Stimulated activated CD8-positive, alpha-beta memory T cell treated with anti-CD3 and anti-CD28 coated beads, Interleukin-15, amount 100 ng/mL, for 24 hours (primary cell): ENCODE results near the gene TARS2.

Experiments
- DNase-seq: peaks from one replicate; pipeline ENCODE4 v3.0.0-alpha.2; 2020; ENCODE audit warnings: low read depth

Gene TARS2

DNA sequence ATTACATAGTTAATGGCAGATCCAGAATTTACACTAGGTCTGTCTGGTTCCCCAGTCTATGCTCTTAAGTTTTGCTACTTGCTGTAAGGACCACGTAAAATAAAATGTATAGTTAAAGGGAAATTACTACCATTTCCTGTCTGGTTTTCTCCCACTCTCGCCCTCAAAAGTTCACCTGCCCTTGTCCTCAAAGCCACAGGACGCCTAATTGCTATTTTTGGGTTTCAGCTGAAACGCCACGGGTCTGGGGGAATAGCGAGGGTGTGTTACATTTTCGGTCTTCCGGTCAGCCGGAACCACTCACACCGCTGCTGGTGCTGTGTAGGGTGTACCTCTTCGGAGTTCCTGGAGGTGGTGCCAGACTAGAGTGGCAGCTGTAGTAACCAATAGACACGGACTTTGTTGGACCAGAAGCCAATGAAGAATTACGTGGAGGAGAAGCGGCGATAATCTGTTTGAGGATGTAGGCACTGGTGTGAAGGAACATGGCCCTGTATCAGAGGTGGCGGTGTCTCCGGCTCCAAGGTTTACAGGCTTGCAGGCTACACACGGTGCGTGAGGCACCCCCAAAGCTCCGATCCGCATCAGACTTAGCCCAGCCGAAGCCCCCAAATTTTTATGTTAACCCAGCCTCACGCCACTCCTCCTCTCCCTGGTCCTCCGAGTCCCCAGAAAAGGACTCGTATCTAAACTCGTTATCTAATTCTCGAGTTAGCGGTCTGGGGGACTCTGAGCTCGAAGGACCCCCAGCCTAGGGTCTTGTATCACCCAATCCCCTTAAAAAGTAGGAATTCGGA is at the start of gene TARS2:
Gene TARS2 (plus strand): TSS at position 454 of the 797 bp plus-strand sequence. CDS start 32 bp downstream, at position 486.
- DNase-seq = peak; percentile 56

DNA sequence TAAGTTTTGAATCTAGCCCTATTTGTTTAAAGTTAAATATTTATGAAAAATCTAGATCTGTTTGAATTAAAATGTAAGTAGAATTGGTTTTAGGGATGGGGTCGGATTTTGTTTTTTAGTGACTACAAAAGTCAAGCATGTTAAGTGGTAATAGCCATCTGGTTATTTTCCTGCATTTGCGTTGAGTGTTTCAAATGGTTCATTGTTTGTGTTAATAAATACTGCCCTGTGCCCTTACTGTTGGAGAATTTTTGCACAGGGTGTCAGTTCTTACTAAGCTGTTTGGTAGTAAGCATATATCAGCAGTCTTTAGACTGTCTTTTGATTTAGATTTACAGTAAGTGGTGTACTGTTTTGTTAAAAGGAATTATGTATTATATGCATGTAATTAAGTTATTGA is 46.1 kb upstream of the TARS2 start:
- DNase-seq = no peak

- DNase-seq = no peak
Observed at GRCh38 chr1:150444232-150444631, 43.0 kb upstream of the TARS2 start.

GRCh38 chr1:150456146-150456647 is 31.0 kb upstream of the TARS2 start:
- DNase-seq = no peak

GRCh38 chr1:150464422-150464826 is 22.8 kb upstream of the TARS2 start:
- DNase-seq = peak; percentile 21

DNA sequence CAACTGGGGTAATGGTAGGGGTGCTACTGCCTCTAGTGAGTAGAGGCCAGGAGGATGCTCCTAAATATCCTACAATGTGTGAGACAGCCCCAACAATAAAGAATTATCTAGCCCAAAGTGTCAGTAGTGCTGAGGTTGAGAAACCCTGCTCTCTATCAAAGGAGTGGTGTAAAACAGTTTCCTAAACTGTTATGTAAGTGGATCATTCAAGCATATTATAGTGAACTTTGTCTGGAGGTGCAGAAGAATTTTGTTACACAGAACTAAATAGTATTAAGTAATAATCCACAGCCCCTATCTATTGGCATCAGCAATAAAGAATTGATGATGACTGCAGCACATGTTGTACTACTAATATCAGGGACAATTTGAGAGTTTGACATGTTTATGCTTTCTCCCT is 20.3 kb upstream of the TARS2 start:
- no peak for DNase-seq

- no peak for DNase-seq
Observed at GRCh38 chr1:150469291-150469690, 17.9 kb upstream of the TARS2 start.

DNA sequence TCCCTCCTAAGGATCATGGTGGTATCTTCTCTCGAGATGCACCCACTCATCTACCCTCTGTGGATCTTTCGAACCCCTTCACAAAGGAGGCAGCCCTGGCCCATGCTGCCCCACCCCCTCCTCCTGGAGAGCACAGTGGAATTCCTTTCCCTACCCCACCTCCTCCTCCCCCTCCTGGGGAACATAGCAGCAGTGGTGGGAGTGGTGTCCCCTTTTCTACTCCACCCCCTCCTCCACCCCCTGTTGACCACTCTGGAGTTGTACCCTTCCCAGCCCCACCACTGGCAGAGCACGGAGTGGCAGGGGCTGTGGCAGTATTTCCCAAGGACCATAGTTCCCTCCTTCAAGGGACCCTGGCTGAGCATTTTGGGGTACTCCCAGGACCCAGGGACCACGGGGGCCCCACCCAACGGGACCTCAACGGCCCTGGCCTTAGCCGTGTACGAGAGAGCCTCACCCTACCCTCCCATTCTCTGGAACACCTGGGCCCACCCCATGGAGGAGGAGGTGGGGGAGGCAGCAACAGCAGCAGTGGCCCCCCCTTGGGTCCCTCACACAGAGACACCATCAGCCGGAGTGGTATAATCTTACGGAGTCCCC is 14.5 kb upstream of the TARS2 start:
- DNase-seq = no peak

DNA sequence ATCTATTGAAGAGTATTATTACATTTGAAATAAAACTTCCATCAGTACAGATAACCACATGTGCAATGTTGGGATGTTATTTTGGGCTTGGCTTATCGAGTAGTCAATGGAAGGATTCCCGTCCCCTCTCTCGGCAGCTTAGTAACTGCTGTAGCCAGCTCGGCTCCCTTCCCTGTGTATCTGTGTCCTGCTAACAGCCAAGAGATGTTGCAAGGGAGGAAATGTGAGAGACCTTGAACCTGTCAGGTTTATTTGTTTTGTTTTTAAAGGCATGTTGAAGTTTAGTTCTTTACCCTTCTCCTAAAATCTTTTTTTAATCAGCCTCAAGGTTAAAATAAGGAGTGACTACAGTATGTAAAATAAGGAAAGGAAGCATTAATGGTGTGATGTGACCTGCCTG is 13.6 kb upstream of the TARS2 start:
- DNase-seq = no peak

DNA sequence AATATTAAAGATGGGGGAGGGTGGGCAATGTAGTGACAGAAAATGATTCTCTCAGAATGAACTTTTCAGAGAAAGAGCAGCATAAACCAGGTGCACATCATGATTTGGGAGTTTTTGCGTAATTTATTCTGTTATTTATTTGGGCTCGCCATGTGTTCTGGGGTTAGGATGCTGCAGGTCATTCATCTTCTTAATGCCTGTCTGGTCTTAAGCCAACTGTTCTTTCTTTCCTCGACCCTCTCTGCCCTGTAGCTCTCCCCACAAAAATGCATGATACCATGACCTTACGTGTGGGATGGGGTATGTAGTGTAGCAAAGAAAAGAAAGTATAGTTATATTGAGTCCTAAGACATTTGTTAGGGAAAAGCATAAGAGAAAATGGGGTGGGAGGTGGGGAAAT is 12.3 kb upstream of the TARS2 start:
- DNase-seq = no peak

GRCh38 chr1:150476754-150477153 is 10.5 kb upstream of the TARS2 start:
- no peak for DNase-seq

- DNase-seq = no peak
Observed at GRCh38 chr1:150477320-150477719, 9.9 kb upstream of the TARS2 start.

DNA sequence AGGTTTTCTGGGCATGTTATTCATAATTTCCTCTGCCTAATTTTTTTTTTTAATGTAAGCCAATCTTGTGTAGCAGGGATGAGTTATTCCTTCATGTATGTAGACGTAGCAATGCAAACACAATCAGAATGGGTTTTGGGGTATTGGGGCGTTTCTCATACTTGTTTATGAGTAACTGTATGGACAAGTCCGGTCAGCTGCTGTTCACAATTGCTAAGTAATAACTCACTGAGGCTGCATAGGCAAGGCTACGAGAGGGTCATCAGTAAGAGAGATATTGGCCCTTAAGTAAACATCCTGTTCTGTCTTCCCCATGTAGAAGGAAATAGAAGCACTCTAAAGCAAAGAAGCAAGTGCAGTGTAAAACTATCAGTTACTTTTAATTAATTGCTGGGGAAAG is 9.5 kb upstream of the TARS2 start:
- no peak for DNase-seq

- DNase-seq = no peak
Observed at GRCh38 chr1:150479370-150479769, 7.8 kb upstream of the TARS2 start.

- DNase-seq = no peak
Observed at GRCh38 chr1:150479927-150480352, 7.3 kb upstream of the TARS2 start.

- no peak for DNase-seq
Observed at GRCh38 chr1:150484431-150484830, 2.8 kb upstream of the TARS2 start.

GRCh38 chr1:150484861-150485260 is 2.4 kb upstream of the TARS2 start:
- DNase-seq = no peak

- DNase-seq = no peak
Observed at GRCh38 chr1:150487763-150488115, 520 bp downstream of the TARS2 start.

DNA sequence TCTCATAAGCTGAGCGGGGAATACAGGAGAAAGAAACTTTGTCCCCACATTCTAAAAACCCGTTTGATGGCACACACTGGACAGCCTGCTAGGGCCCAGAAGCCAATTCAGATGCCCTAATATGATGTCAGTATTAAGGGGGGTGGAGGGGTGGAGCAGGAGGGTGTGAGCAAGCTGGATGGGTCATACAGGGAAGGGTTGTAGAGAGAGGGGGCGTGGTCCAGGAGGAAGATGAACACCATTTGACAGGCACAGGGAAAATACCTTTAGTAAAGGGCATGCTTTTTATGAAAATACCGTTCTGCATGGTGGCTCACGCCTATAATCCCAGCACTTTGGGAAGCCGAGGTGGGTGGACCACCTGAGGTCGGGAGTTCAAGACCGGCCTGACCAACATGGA is 6.0 kb downstream of the TARS2 start:
- no peak for DNase-seq

- no peak for DNase-seq
Observed at GRCh38 chr1:150498342-150498741, 11.1 kb downstream of the TARS2 start.

GRCh38 chr1:150505431-150505830 is 18.2 kb downstream of the TARS2 start:
- DNase-seq = no peak

GRCh38 chr1:150507912-150508864 is 21.0 kb downstream of the TARS2 start, which contains the start of gene ECM1:
Gene ECM1, plus strand, starts transcription at chr1:150508109. Its CDS starts 101 bp downstream, at chr1:150508210.
- no peak for DNase-seq
